OCI-LY7 (cell line): Measurements from ENCODE around the gene AREL1.

Experiments
- EZH2phosphoT487 ChIP-seq: fragments of 200-600 bp; sonication (generic); IDR thresholded peaks from 2 replicates; pipeline ENCODE4 v1.6.1; 2018; ENCODE audit warnings: low read depth, borderline replicate concordance, mild to moderate bottlenecking, mixed run types, antibody characterized with exemption, low read length, moderate library complexity, mixed read lengths
- TF ChIP-seq, protein P1 (sequence below): fragments of 200-600 bp; sonication (generic); conservative IDR thresholded peaks from 2 replicates; pipeline ENCODE4 v1.5.1; 2014; ENCODE audit warnings: mild to moderate bottlenecking, antibody characterized with exemption, low read length, moderate library complexity, mixed read lengths

DNA sequence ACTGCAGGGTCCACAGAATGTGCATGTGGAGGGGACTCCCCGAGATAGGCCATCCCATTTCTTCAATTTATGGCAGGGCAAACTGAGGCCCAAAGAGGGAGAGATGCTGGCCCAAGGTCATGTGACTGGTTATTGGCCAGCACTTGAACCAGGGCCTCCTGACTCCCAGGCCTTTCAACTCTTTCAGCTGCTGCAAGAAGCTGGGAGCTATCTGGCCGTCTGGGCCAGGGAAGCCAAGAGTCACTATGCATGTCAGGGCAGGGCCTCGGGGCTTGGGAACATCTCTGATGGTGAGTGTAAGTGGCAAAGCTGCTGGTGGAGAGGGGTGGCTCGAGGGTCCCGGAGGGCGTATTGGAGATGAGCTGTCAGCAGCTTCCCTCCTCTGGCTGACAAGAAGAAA is 91.3 kb downstream of the AREL1 start:
- TF ChIP-seq, protein P1, sequence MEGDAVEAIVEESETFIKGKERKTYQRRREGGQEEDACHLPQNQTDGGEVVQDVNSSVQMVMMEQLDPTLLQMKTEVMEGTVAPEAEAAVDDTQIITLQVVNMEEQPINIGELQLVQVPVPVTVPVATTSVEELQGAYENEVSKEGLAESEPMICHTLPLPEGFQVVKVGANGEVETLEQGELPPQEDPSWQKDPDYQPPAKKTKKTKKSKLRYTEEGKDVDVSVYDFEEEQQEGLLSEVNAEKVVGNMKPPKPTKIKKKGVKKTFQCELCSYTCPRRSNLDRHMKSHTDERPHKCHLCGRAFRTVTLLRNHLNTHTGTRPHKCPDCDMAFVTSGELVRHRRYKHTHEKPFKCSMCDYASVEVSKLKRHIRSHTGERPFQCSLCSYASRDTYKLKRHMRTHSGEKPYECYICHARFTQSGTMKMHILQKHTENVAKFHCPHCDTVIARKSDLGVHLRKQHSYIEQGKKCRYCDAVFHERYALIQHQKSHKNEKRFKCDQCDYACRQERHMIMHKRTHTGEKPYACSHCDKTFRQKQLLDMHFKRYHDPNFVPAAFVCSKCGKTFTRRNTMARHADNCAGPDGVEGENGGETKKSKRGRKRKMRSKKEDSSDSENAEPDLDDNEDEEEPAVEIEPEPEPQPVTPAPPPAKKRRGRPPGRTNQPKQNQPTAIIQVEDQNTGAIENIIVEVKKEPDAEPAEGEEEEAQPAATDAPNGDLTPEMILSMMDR, result no peak
- no peak for TF ChIP-seq EZH2phosphoT487
